CD8-positive, alpha-beta memory T cell (primary cell): ENCODE measurements around the gene PLEKHA4. TPM values are rescaled to one million over a fixed set of nuclear protein-coding genes. Genes with fewer than 3 reads are reported as not detected.
"Not testable (repeated sequence)": the region's sequence is repeated elsewhere in the genome, so short reads cannot be mapped to it uniquely, and the experiment has no call there.

Source experiments
- CTCF ChIA-PET: fragments of 350-600 bp; sonication (Branson Sonifier 250); formaldehyde crosslinking; loops from one replicate; lab custom pipeline; 2021; ENCODE audit warnings: antibody characterized with exemption; lab: Charles Lee
- POLR2A ChIA-PET: fragments of 350-600 bp; sonication (Branson Sonifier 250); formaldehyde crosslinking; loops from one replicate; lab custom pipeline; 2021; ENCODE audit warnings: antibody characterized with exemption; lab: Charles Lee
- DNase-seq, 5 donors: peaks; one replicate each; pipeline versions ENCODE4 v3.0.0 to v3.0.0-alpha.2; 2020 to 2022; ENCODE audit warnings: mixed read lengths in 1 of 5
- H3K27ac ChIP-seq: one replicate; pipeline ENCODE4 v1.7.0; 2013; ENCODE audit warnings: low read depth, mild to moderate bottlenecking, low read length, moderate library complexity
- H3K27me3 ChIP-seq: 2 replicates; pipeline ENCODE4 v1.7.0; 2013; ENCODE audit warnings: low read length, mild to moderate bottlenecking; ENCODE audit not compliant: insufficient read depth, poor library complexity, severe bottlenecking
- H3K36me3 ChIP-seq: 2 replicates; pipeline ENCODE4 v1.7.0; 2013; ENCODE audit warnings: mild to moderate bottlenecking, low read length, moderate library complexity; ENCODE audit not compliant: insufficient read depth
- H3K4me1 ChIP-seq: 2 replicates; pipeline ENCODE4 v1.7.0; 2013; ENCODE audit warnings: mild to moderate bottlenecking, low read length, moderate library complexity; ENCODE audit not compliant: insufficient read depth
- H3K4me3 ChIP-seq: 2 replicates; pipeline ENCODE4 v1.7.0; 2013; ENCODE audit warnings: mild to moderate bottlenecking, low read length
- H3K9me3 ChIP-seq: 2 replicates; pipeline ENCODE4 v1.7.0; 2013; ENCODE audit warnings: mild to moderate bottlenecking, low read length
- H3K27ac Mint-ChIP-seq, 8 donors: one replicate each; pipeline ENCODE4 v1.8.0; 2020 to 2021; ENCODE audit warnings: mixed read lengths in 8 of 8, mild to moderate bottlenecking in 6 of 8, inconsistent platforms in 3 of 8, moderate library complexity in 3 of 8
- H3K27me3 Mint-ChIP-seq, 2 donors: one replicate each; pipeline ENCODE4 v1.8.0; 2020 to 2021; ENCODE audit warnings: mixed read lengths in 2 of 2, mild to moderate bottlenecking in 1 of 2, moderate library complexity in 1 of 2
- H3K36me3 Mint-ChIP-seq, 3 donors: one replicate each; pipeline ENCODE4 v1.8.0; 2020 to 2021; ENCODE audit warnings: mixed read lengths in 3 of 3, inconsistent platforms in 1 of 3, mild to moderate bottlenecking in 1 of 3
- H3K4me1 Mint-ChIP-seq, 3 donors: one replicate each; pipeline ENCODE4 v1.8.0; 2020 to 2021; ENCODE audit warnings: mixed read lengths in 3 of 3, inconsistent platforms in 1 of 3, mild to moderate bottlenecking in 1 of 3
- H3K4me3 Mint-ChIP-seq, 7 donors: one replicate each; pipeline ENCODE4 v1.8.0; 2020 to 2021; ENCODE audit warnings: mixed read lengths in 7 of 7, mild to moderate bottlenecking in 6 of 7, moderate library complexity in 4 of 7, inconsistent platforms in 2 of 7
- H3K9me3 Mint-ChIP-seq, 5 donors: one replicate each; pipeline ENCODE4 v1.8.0; 2020 to 2022; ENCODE audit warnings: mixed read lengths in 5 of 5, mild to moderate bottlenecking in 3 of 5, moderate library complexity in 2 of 5, inconsistent platforms in 1 of 5
- polyA plus RNA-seq: library from polyadenylated mRNA; unstranded; fragments of 300-500 nt; fragmentation: Illumina TruSeq; gene quantifications from one replicate; pipeline ENCODE4 v1.2.3, GENCODE V29; 2021
- total RNA-seq, 2 experiments: library from RNA; stranded (reverse); gene quantifications; one replicate each; pipeline ENCODE4 v1.2.3, GENCODE V29; 2021

The PLEKHA4 gene
- total and polyA plus RNA-seq, 3 experiments from 2014 or later = 2.5 to 4.1 (median 2.7) TPM

DNA sequence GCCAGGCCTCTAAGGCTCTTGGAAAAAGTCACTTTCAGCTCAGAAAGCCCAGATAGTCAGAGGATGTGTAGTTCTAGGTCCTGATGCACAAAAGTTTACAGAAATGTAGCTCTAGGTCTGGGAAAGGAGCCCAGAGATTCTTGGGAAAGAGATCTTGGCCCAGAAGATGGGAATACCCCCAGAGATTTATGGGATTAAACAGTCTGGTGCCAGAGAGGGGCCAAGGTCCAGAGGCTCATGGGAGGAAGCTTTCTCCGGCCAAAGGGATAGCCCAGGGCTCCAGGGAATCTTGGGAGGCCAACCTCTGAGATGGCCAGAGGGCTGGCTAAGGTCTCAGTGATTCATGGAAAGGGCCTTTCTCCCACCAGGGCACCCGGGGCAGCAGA lies 72.7 kb downstream of the PLEKHA4 start:
- Mint-ChIP-seq H3K36me3 (peaks cover 0 to 5% (median 0%) of the 10 kb centered on the region in 3 donors), H3K4me3 (peak overlapping the region; percentile 85 to 98 (median 96)), H3K4me1 (peaks cover 5 to 14% (median 8%) of the 10 kb centered on the region in 3 donors), H3K27ac (peak overlapping the region in 7 of 8 donors; percentile 79 to 96 (median 95)), H3K9me3 (no peaks in the 10 kb centered on the region), H3K27me3 (no peaks in the 10 kb centered on the region)
- POLR2A ChIA-PET = interaction anchor here (0.7 to 1.4 kb wide), 8 partner anchors 12 to 198 kb away, joined by 3 to 5 read pairs (median 4); partner anchors contain the start of genes NUCB1 and RUVBL2
- H3K27ac ChIP-seq = peak overlapping the region; percentile 45
- H3K36me3 ChIP-seq = no peaks in the 10 kb centered on the region
- CTCF ChIA-PET = interaction anchor here (0.6 to 3.6 kb wide), 33 partner anchors 8 to 332 kb away, joined by 3 to 33 read pairs (median 5); partner anchors contain the start of genes BCAT2, CA11, FTL and GYS1
- DNase-seq = no peak
- H3K4me3 ChIP-seq = peak overlapping the region; percentile 96
- H3K9me3 ChIP-seq = no peaks in the 10 kb centered on the region
- H3K4me1 ChIP-seq = peaks cover 6% of the 10 kb centered on the region
- no peaks in the 10 kb centered on the region for H3K27me3 ChIP-seq

GRCh38 chr19:48795055-48795684 lies 73.2 kb downstream of the PLEKHA4 start:
- H3K27ac Mint-ChIP-seq = peak overlapping the region; percentile 48 to 96 (median 94)
- no peaks in the 10 kb centered on the region for H3K27me3 ChIP-seq
- POLR2A ChIA-PET = interaction anchor here (0.7 to 1.4 kb wide), 8 partner anchors 12 to 198 kb away, joined by 3 to 5 read pairs (median 4); partner anchors contain the start of genes NUCB1 and RUVBL2
- peak overlapping the region; percentile 96 for H3K4me3 ChIP-seq
- no peaks in the 10 kb centered on the region for H3K36me3 ChIP-seq
- H3K27me3 Mint-ChIP-seq = no peaks in the 10 kb centered on the region
- peaks cover 6% of the 10 kb centered on the region for H3K4me1 ChIP-seq
- peak; percentile 71 to 89 (median 83) for DNase-seq
- H3K4me1 Mint-ChIP-seq = peaks cover 5 to 14% (median 8%) of the 10 kb centered on the region in 3 donors
- no peaks in the 10 kb centered on the region for H3K9me3 Mint-ChIP-seq
- CTCF ChIA-PET = interaction anchor here (0.6 to 3.6 kb wide), 34 partner anchors 8 to 333 kb away, joined by 3 to 33 read pairs (median 4); partner anchors contain the start of genes BCAT2, CA11, FTL and GYS1
- H3K9me3 ChIP-seq = no peaks in the 10 kb centered on the region
- H3K4me3 Mint-ChIP-seq = peak overlapping the region; percentile 85 to 98 (median 96)
- peak overlapping the region; percentile 45 for H3K27ac ChIP-seq
- peaks cover 0 to 3% (median 0%) of the 10 kb centered on the region in 3 donors for H3K36me3 Mint-ChIP-seq

DNA sequence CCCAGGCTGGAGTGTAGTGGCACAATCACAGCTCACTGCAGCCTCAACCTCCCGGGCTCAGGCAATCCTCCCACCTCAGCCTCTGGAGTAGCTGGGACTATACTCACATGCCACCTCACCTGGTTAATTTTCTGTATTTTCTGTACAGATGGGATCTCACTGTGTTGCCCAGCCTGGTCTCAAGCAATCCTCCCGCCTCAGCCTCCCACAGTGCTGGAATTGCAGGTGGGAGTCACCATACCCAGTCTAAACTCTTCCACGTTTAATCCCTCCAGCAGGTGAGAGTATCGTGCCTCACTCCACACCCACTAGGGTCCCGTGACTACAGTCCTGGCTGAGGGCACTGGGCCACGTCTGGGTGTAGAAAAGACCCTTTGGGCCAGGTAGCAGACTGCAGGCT lies 74.1 kb downstream of the PLEKHA4 start:
- Mint-ChIP-seq H3K27me3 (no peaks in the 10 kb centered on the region), H3K4me1 (peaks cover 5 to 14% (median 8%) of the 10 kb centered on the region in 3 donors), H3K36me3 (peaks cover 0 to 2% (median 0%) of the 10 kb centered on the region in 3 donors), H3K4me3 (peak overlapping the region in 4 of 7 donors; percentile 32 to 97 (median 70)), H3K9me3 (no peaks in the 10 kb centered on the region), H3K27ac (peak overlapping the region in 1 of 8 donors; percentile 23)
- no peak for DNase-seq
- Histone ChIP-seq H3K27me3 (no peaks in the 10 kb centered on the region), H3K4me3 (no peak overlapping the region), H3K27ac (no peak overlapping the region), H3K36me3 (no peaks in the 10 kb centered on the region), H3K4me1 (peaks cover 6% of the 10 kb centered on the region), H3K9me3 (no peaks in the 10 kb centered on the region)
- CTCF ChIA-PET = interaction anchor here (1.0 to 3.6 kb wide), 12 partner anchors 17 to 199 kb away, joined by 3 to 33 read pairs (median 8); partner anchors contain the start of genes BCAT2, GYS1, HSD17B14 and RUVBL2
- POLR2A ChIA-PET = no interaction called here

GRCh38 chr19:48793271-48793670 lies 75.1 kb downstream of the PLEKHA4 start:
- H3K4me1 ChIP-seq = peaks cover 6% of the 10 kb centered on the region
- Mint-ChIP-seq H3K4me1 (peaks cover 5 to 14% (median 8%) of the 10 kb centered on the region in 3 donors), H3K9me3 (no peaks in the 10 kb centered on the region), H3K27me3 (no peaks in the 10 kb centered on the region), H3K36me3 (peaks cover 0 to 2% (median 0%) of the 10 kb centered on the region in 3 donors), H3K4me3 (no peak overlapping the region), H3K27ac (peak overlapping the region in 1 of 8 donors; percentile 47)
- no peak for DNase-seq
- H3K4me3 ChIP-seq = no peak overlapping the region
- no peaks in the 10 kb centered on the region for H3K27me3 ChIP-seq
- CTCF ChIA-PET = interaction anchor here (1.3 to 3.6 kb wide), 6 partner anchors 18 to 180 kb away, joined by 3 to 33 read pairs (median 10); partner anchors contain the start of gene BCAT2
- no peaks in the 10 kb centered on the region for H3K9me3 ChIP-seq
- no peak overlapping the region for H3K27ac ChIP-seq
- POLR2A ChIA-PET = no interaction called here
- no peaks in the 10 kb centered on the region for H3K36me3 ChIP-seq

- H3K4me1 Mint-ChIP-seq, H3K4me1 ChIP-seq, POLR2A ChIA-PET: not testable (repeated sequence)
Observed at GRCh38 chr19:48787331-48787730, 81.1 kb downstream of the PLEKHA4 start.

More at GRCh38 chr19:48787331-48787730, 81.1 kb downstream of the PLEKHA4 start:
- H3K9me3 Mint-ChIP-seq, H3K4me3 Mint-ChIP-seq, H3K9me3 ChIP-seq, DNase-seq, H3K36me3 ChIP-seq, H3K27me3 ChIP-seq, H3K27ac Mint-ChIP-seq, H3K36me3 Mint-ChIP-seq, H3K27ac ChIP-seq, H3K4me3 ChIP-seq: not testable (repeated sequence)
- H3K27me3 Mint-ChIP-seq = peaks cover 16 to 18% of the 10 kb centered on the region in 2 donors
- CTCF ChIA-PET = interaction anchor here (0.6 to 4.5 kb wide), 21 partner anchors 8 to 311 kb away, joined by 3 to 67 read pairs (median 6); partner anchors contain the start of genes CA11, GYS1, HSD17B14 and NUCB1

Other genes starting within 250 kb of the PLEKHA4 start
Only the 30 nearest of the 32 such genes appear.
- gene DBP, start 231.2 kb downstream of the PLEKHA4 start, total RNA-seq = 10 to 100 TPM; 10.9 to 12.1 TPM
- 84.1 TPM for gene DBP, start 231.2 kb downstream of the PLEKHA4 start, polyA plus RNA-seq
- gene CA11, start 222.4 kb downstream of the PLEKHA4 start, total RNA-seq = 10 to 100 TPM; 12.7 to 13.0 TPM
- gene CA11, start 222.4 kb downstream of the PLEKHA4 start, polyA plus RNA-seq = 8.3 TPM
- under 1 TPM; 0.11 to 0.33 TPM for gene NTN5, start 195.6 kb downstream of the PLEKHA4 start, total RNA-seq
- gene NTN5, start 195.6 kb downstream of the PLEKHA4 start, polyA plus RNA-seq = not detected
- not detected for gene FUT2, start 172.6 kb downstream of the PLEKHA4 start, total RNA-seq
- gene FUT2, start 172.6 kb downstream of the PLEKHA4 start, polyA plus RNA-seq = 0.33 TPM
- under 1 TPM; 0.68 to 0.69 TPM for gene MAMSTR, start 148.9 kb downstream of the PLEKHA4 start, total RNA-seq
- gene MAMSTR, start 148.9 kb downstream of the PLEKHA4 start, polyA plus RNA-seq = 0.40 TPM
- gene RASIP1, start 128.0 kb downstream of the PLEKHA4 start, total RNA-seq = under 1 TPM; 0.20 to 0.22 TPM
- gene RASIP1, start 128.0 kb downstream of the PLEKHA4 start, polyA plus RNA-seq = 0.09 TPM
- not detected for gene IZUMO1, start 121.7 kb downstream of the PLEKHA4 start, total RNA-seq
- not detected for gene IZUMO1, start 121.7 kb downstream of the PLEKHA4 start, polyA plus RNA-seq
- gene FUT1, start 116.0 kb downstream of the PLEKHA4 start, total RNA-seq = under 1 TPM; 0.09 TPM
- not detected for gene FUT1, start 116.0 kb downstream of the PLEKHA4 start, polyA plus RNA-seq
- gene FGF21, start 113.1 kb downstream of the PLEKHA4 start, total RNA-seq = not detected
- not detected for gene FGF21, start 113.1 kb downstream of the PLEKHA4 start, polyA plus RNA-seq
- gene BCAT2, start 57.6 kb downstream of the PLEKHA4 start, total RNA-seq = 10 to 100 TPM; 61.9 to 62.6 TPM
- 31.8 TPM for gene BCAT2, start 57.6 kb downstream of the PLEKHA4 start, polyA plus RNA-seq
- gene HSD17B14, start 32.1 kb downstream of the PLEKHA4 start, total RNA-seq = under 1 TPM; 0.18 to 0.37 TPM
- gene HSD17B14, start 32.1 kb downstream of the PLEKHA4 start, polyA plus RNA-seq = 1.1 TPM
- 10 to 100 TPM; 67.1 to 69.3 TPM for gene PPP1R15A, start 3.8 kb upstream of the PLEKHA4 start, total RNA-seq
- 159 TPM for gene PPP1R15A, start 3.8 kb upstream of the PLEKHA4 start, polyA plus RNA-seq
- gene TULP2, start 30.1 kb upstream of the PLEKHA4 start, total RNA-seq = not detected
- gene TULP2, start 30.1 kb upstream of the PLEKHA4 start, polyA plus RNA-seq = not detected
- 10 to 100 TPM; 86.8 to 93.3 TPM for gene NUCB1, start 31.7 kb upstream of the PLEKHA4 start, total RNA-seq
- gene NUCB1, start 31.7 kb upstream of the PLEKHA4 start, polyA plus RNA-seq = 147 TPM
- under 1 TPM; 0.42 to 0.53 TPM for gene DHDH, start 65.1 kb upstream of the PLEKHA4 start, total RNA-seq
- 0.31 TPM for gene DHDH, start 65.1 kb upstream of the PLEKHA4 start, polyA plus RNA-seq
- 100 to 1,000 TPM; 315 to 331 TPM for gene BAX, start 86.3 kb upstream of the PLEKHA4 start, total RNA-seq
- 79.5 TPM for gene BAX, start 86.3 kb upstream of the PLEKHA4 start, polyA plus RNA-seq
- 1,000 to 10,000 TPM; 1,478 to 1,489 TPM for gene FTL, start 96.7 kb upstream of the PLEKHA4 start, total RNA-seq
- 4,521 TPM for gene FTL, start 96.7 kb upstream of the PLEKHA4 start, polyA plus RNA-seq
- 10 to 100 TPM; 38.2 to 38.9 TPM for gene GYS1, start 124.7 kb upstream of the PLEKHA4 start, total RNA-seq
- gene GYS1, start 124.7 kb upstream of the PLEKHA4 start, polyA plus RNA-seq = 31.5 TPM
- gene RUVBL2, start 125.3 kb upstream of the PLEKHA4 start, total RNA-seq = 100 to 1,000 TPM; 147 to 159 TPM
- 67.9 TPM for gene RUVBL2, start 125.3 kb upstream of the PLEKHA4 start, polyA plus RNA-seq
- not detected for gene LHB, start 148.5 kb upstream of the PLEKHA4 start, total RNA-seq
- not detected for gene LHB, start 148.5 kb upstream of the PLEKHA4 start, polyA plus RNA-seq
- not detected for gene CGB3, start 155.7 kb upstream of the PLEKHA4 start, total RNA-seq
- gene CGB3, start 155.7 kb upstream of the PLEKHA4 start, polyA plus RNA-seq = not detected
- not detected for gene CGB2, start 163.3 kb upstream of the PLEKHA4 start, total RNA-seq
- not detected for gene CGB2, start 163.3 kb upstream of the PLEKHA4 start, polyA plus RNA-seq
- gene CGB1, start 168.3 kb upstream of the PLEKHA4 start, total RNA-seq = not detected
- gene CGB1, start 168.3 kb upstream of the PLEKHA4 start, polyA plus RNA-seq = not detected
- not detected for gene CGB5, start 175.2 kb upstream of the PLEKHA4 start, total RNA-seq
- gene CGB5, start 175.2 kb upstream of the PLEKHA4 start, polyA plus RNA-seq = not detected
- not detected for gene CGB8, start 180.5 kb upstream of the PLEKHA4 start, total RNA-seq
- not detected for gene CGB8, start 180.5 kb upstream of the PLEKHA4 start, polyA plus RNA-seq
- gene CGB7, start 189.1 kb upstream of the PLEKHA4 start, total RNA-seq = not detected
- not detected for gene CGB7, start 189.1 kb upstream of the PLEKHA4 start, polyA plus RNA-seq
- not detected for gene NTF4, start 196.2 kb upstream of the PLEKHA4 start, total RNA-seq
- gene NTF4, start 196.2 kb upstream of the PLEKHA4 start, polyA plus RNA-seq = not detected
- not detected for gene KCNA7, start 204.1 kb upstream of the PLEKHA4 start, total RNA-seq
- gene KCNA7, start 204.1 kb upstream of the PLEKHA4 start, polyA plus RNA-seq = not detected
- 100 to 1,000 TPM; 210 to 221 TPM for gene SNRNP70, start 216.8 kb upstream of the PLEKHA4 start, total RNA-seq
- 66.2 TPM for gene SNRNP70, start 216.8 kb upstream of the PLEKHA4 start, polyA plus RNA-seq
- 1 to 10 TPM; 4.0 to 5.1 TPM for gene LIN7B, start 245.8 kb upstream of the PLEKHA4 start, total RNA-seq
- gene LIN7B, start 245.8 kb upstream of the PLEKHA4 start, polyA plus RNA-seq = 8.1 TPM